Stimulated activated CD8-positive, alpha-beta memory T cell treated with anti-CD3 and anti-CD28 coated beads, Interleukin-4, amount 100 ng/mL, for 4 hours (primary cell): ENCODE measurements around the gene BPIFB2.
"Not testable (repeated sequence)": the region's sequence is repeated elsewhere in the genome, so short reads cannot be mapped to it uniquely, and the experiment has no call there.

Source experiments
- DNase-seq, 2 donors: peaks; one replicate each; pipeline ENCODE4 v3.0.0-alpha.2; 2020; ENCODE audit warnings: low read depth in 2 of 2, low spot score in 1 of 2

BPIFB2 gene

GRCh38 chr20:33007376-33008335 lies at the start of gene BPIFB2:
BPIFB2 (plus strand) TSS chr20:33007704; CDS start chr20:33008575, 871 bp downstream.
- DNase-seq = no peak

GRCh38 chr20:32958574-32958973 lies 48.9 kb upstream of the BPIFB2 start:
- DNase-seq = no peak

- DNase-seq = no peak
These were observed 47.9 kb upstream of the BPIFB2 start for GRCh38 chr20:32959351-32960221.

GRCh38 chr20:32960222-32960518 lies 47.3 kb upstream of the BPIFB2 start:
- no peak for DNase-seq

GRCh38 chr20:32960849-32961731 lies 46.4 kb upstream of the BPIFB2 start:
- no peak for DNase-seq

GRCh38 chr20:32962053-32962452 lies 45.5 kb upstream of the BPIFB2 start:
- DNase-seq = no peak

GRCh38 chr20:32962646-32963045 lies 44.9 kb upstream of the BPIFB2 start:
- DNase-seq = not testable (repeated sequence)

- DNase-seq = no peak
These were observed 44.3 kb upstream of the BPIFB2 start for GRCh38 chr20:32963176-32963575.

- no peak for DNase-seq
These were observed 42.9 kb upstream of the BPIFB2 start for GRCh38 chr20:32964575-32964974.

GRCh38 chr20:32965115-32965514 lies 42.4 kb upstream of the BPIFB2 start:
- DNase-seq = no peak

- no peak for DNase-seq
These were observed 41.7 kb upstream of the BPIFB2 start for GRCh38 chr20:32965581-32966373.

GRCh38 chr20:32966382-32966781 lies 41.1 kb upstream of the BPIFB2 start:
- DNase-seq = no peak

- DNase-seq = no peak
These were observed 40.4 kb upstream of the BPIFB2 start for GRCh38 chr20:32966881-32967781.

GRCh38 chr20:32967961-32968457 lies 39.5 kb upstream of the BPIFB2 start:
- DNase-seq = peak in 1 of 2 donors; percentile 40

- no peak for DNase-seq
These were observed 38.8 kb upstream of the BPIFB2 start for GRCh38 chr20:32968478-32969241.

GRCh38 chr20:32969356-32970114 lies 38.0 kb upstream of the BPIFB2 start:
- no peak for DNase-seq
